Measurements from ENCODE around the gene FAM83C.

DNA sequence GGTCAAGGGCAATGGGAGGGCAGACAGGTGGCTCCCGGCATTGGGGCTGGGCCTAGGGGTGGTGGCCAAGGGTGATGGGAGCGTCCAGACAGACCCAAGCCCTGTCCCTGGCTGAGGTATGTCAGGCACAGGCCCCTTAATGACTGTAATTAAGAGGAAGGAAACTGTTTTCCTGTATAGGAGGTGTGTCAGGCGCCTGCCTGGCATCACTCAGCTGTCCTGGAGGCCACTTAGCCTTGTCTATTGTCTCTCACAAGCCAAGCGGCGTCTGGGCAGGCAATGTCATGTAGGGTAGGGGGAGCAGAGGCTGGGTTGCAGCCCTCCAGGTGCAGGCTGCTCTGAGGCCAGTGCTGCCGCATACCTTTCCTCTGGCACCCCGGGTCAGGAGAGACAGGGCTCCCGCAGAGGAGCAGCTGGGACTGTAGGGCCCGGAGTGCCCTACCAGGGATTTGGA is 3.9 kb upstream of the FAM83C start:
- TF ChIP-seq CTCF (conservative IDR thresholded peaks at IDR 0.05; ENCODE audit: low read length) = no peak
- TF ChIP-seq EZH2phosphoT487 (IDR thresholded peaks at IDR 0.05; ENCODE audit: borderline replicate concordance, low read depth, low read length) = no peak

Data from OCI-LY7 (cell line).